ENCODE results near the gene TTPAL. TPM values are rescaled to one million over a fixed set of nuclear protein-coding genes. Genes with fewer than 3 reads are reported as not detected.

The TTPAL gene
- total RNA-seq, 1 donor from 2014 or later, result 3.4 TPM

- intact Hi-C loops (cut with DNase I), result no loop called here
- ATAC-seq (ENCODE audit: poor library complexity) (no peak), DNase-seq (no peak)
Measured at GRCh38 chr20:44437497-44437896, 38.2 kb upstream of the TTPAL start.

GRCh38 chr20:44438782-44439181 is 36.9 kb upstream of the TTPAL start:
- no peak for DNase-seq
- intact Hi-C loops (cut with DNase I), result no loop called here
- no peak for ATAC-seq (ENCODE audit: poor library complexity)

GRCh38 chr20:44439318-44439717 is 36.4 kb upstream of the TTPAL start:
- ATAC-seq (ENCODE audit: poor library complexity) (no peak), DNase-seq (no peak)
- intact Hi-C loops (cut with DNase I), result no loop called here

- intact Hi-C loops (cut with DNase I), result no loop called here
- no peak for DNase-seq
- peak; percentile 45 for ATAC-seq (ENCODE audit: poor library complexity)
Measured at GRCh38 chr20:44442298-44443070, 33.2 kb upstream of the TTPAL start.

GRCh38 chr20:44445742-44446710 is 29.6 kb upstream of the TTPAL start:
- ATAC-seq (ENCODE audit: poor library complexity) (no peak), DNase-seq (no peak)
- intact Hi-C loops (cut with DNase I), result no loop called here

- DNase-seq, result no peak
- ATAC-seq (ENCODE audit: poor library complexity), result no peak
Measured at GRCh38 chr20:44447827-44448419, 27.8 kb upstream of the TTPAL start.

GRCh38 chr20:44448753-44449546 is 26.7 kb upstream of the TTPAL start:
- intact Hi-C loops (cut with DNase I), result no loop called here
- DNase-seq (no peak), ATAC-seq (ENCODE audit: poor library complexity) (no peak)

More at GRCh38 chr20:44447827-44448419, 27.8 kb upstream of the TTPAL start:
- intact Hi-C loops (cut with DNase I), result no loop called here

- DNase-seq (no peak), ATAC-seq (ENCODE audit: poor library complexity) (no peak)
- intact Hi-C loops (cut with DNase I), result no loop called here
Measured at GRCh38 chr20:44449864-44450263, 25.8 kb upstream of the TTPAL start.

GRCh38 chr20:44450281-44450889 is 25.3 kb upstream of the TTPAL start:
- intact Hi-C loops (cut with DNase I), result no loop called here
- no peak for ATAC-seq (ENCODE audit: poor library complexity)
- DNase-seq, result no peak

GRCh38 chr20:44450903-44451450 is 24.7 kb upstream of the TTPAL start:
- intact Hi-C loops (cut with DNase I), result no loop called here
- no peak for DNase-seq
- ATAC-seq (ENCODE audit: poor library complexity), result no peak

GRCh38 chr20:44454306-44454963 is 21.2 kb upstream of the TTPAL start:
- intact Hi-C loops (cut with DNase I), result no loop called here
- no peak for DNase-seq
- no peak for ATAC-seq (ENCODE audit: poor library complexity)

GRCh38 chr20:44455126-44455525 is 20.5 kb upstream of the TTPAL start:
- DNase-seq (no peak), ATAC-seq (ENCODE audit: poor library complexity) (no peak)
- intact Hi-C loops (cut with DNase I), result no loop called here

- ATAC-seq (ENCODE audit: poor library complexity), result no peak
- intact Hi-C loops (cut with DNase I), result no loop called here
- no peak for DNase-seq
Measured at GRCh38 chr20:44456611-44457010, 19.1 kb upstream of the TTPAL start.

- DNase-seq, result no peak
- no peak for ATAC-seq (ENCODE audit: poor library complexity)
- intact Hi-C loops (cut with DNase I), result no loop called here
Measured at GRCh38 chr20:44457016-44457415, 18.7 kb upstream of the TTPAL start.

- intact Hi-C loops (cut with DNase I), result no loop called here
- DNase-seq, result no peak
- no peak for ATAC-seq (ENCODE audit: poor library complexity)
Measured at GRCh38 chr20:44459271-44459670, 16.4 kb upstream of the TTPAL start.

- DNase-seq, result no peak
- intact Hi-C loops (cut with DNase I), result loop anchor here (2.0 kb wide), 1 partner anchor 244 kb away; no protein-coding TSS in a partner anchor
- peak; percentile 53 for ATAC-seq (ENCODE audit: poor library complexity)
Measured at GRCh38 chr20:44460795-44461141, 14.9 kb upstream of the TTPAL start.

GRCh38 chr20:44461142-44461802 is 14.4 kb upstream of the TTPAL start:
- no peak for DNase-seq
- ATAC-seq (ENCODE audit: poor library complexity), result peak; percentile 18
- intact Hi-C loops (cut with DNase I), result loop anchor here (2.0 kb wide), 1 partner anchor 244 kb away; no protein-coding TSS in a partner anchor

Data from Right ventricle myocardium superior (tissue), 1 donor.